ENCODE results near the gene SLC9A7. TPM values are rescaled to one million over a fixed set of nuclear protein-coding genes. Genes with fewer than 3 reads are reported as not detected.

The SLC9A7 gene
- total RNA-seq, 1 donor = 46.6 TPM

- H3K4me3 ChIP-seq (ENCODE audit: low read depth, low read length) = no peak overlapping the region
- no peak for TF ChIP-seq CTCF (IDR thresholded peaks at IDR 0.05; ENCODE audit: insufficient read depth, low read depth, low read length)
- no peak for DNase-seq (ENCODE audit: low read depth)
Observed at GRCh38 chrX:46549914-46550313, 209.0 kb downstream of the SLC9A7 start.

Small RNAs within 50 kb of the gene (small RNA-seq; reads per million reads assigned to genes)
- gene RF00017 = not detected

Other genes with a start within 250 kb of the SLC9A7 start
- 4.2 and 7.3 TPM in 2 replicates for gene ZNF674, start 213.7 kb downstream of the SLC9A7 start, total RNA-seq
- gene CHST7, start 185.4 kb downstream of the SLC9A7 start, total RNA-seq = 10.0 and 13.8 TPM in 2 replicates
- gene RP2, start 77.9 kb upstream of the SLC9A7 start, total RNA-seq = 19.0 and 38.4 TPM in 2 replicates
- 3.5 and 4.3 TPM in 2 replicates for gene JADE3, start 153.3 kb upstream of the SLC9A7 start, total RNA-seq